GM21447 (cell line): ENCODE measurements around the gene PHF21B.

Experiments
- ATAC-seq: cut with Tn5 transposase; IDR thresholded peaks from one replicate; pipeline ENCODE4 v1.9.1; 2021; ENCODE audit not compliant: unreplicated experiment

Gene PHF21B

GRCh38 chr22:44898236-44898635 lies 111.6 kb downstream of the PHF21B start:
- no peak for ATAC-seq

GRCh38 chr22:44895296-44896055 lies 114.3 kb downstream of the PHF21B start:
- ATAC-seq = no peak

DNA sequence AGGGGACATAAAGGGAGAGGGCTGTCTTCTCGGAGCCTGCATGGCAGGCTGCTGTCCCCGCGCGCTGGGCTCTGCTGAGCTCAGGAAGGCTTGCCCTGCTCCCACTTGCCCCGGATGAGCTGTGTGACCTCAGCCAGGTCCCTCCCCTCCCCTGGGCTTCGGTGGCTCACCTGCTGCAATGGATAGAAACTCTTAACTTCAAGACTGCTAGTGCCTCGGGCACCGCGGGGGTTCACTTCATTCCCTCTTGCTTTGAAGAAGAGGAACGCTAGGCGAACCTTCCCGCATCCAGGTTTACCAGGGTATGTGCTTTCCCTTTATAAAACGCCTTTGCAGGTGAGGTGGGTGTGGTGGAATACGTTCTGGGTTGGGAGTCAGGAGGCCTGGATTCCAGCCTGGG lies 115.0 kb downstream of the PHF21B start:
- no peak for ATAC-seq

DNA sequence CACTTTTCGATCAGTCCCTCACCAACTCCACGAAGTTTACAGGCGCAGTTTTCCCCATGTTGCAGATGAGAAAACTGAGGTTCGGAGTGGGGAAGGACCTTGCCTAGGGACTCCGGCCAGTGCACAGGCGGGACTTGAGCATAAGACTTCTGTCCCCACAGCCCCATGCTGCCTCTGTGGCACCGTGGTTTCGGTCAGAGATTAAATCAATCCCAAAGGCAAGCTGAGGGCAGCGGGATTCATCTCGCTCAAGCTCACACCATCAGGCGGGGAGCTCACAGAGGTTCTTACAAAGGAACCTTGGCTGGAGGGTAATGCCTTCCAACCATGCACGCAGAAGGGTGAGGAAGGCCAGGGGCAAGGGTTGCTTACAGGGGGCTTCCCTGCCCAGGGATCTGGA lies 115.5 kb downstream of the PHF21B start:
- no peak for ATAC-seq

DNA sequence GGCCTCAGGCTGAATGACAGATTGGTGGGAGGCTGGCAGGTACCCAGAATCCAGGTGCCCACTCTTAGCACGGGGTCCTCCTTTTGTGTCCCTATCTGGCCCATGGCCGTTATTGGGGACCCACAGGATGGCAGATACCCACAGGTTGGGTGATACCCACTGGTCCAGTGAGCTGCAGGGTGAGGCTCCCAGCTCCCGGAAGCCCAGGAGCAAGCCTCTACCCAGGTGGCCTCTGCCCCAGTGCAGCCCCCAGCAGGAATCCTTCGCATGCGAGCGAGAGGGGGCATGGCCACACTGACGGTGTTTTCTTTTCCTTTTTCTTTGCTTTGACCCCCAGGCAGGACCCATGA lies 116.1 kb downstream of the PHF21B start:
- no peak for ATAC-seq

DNA sequence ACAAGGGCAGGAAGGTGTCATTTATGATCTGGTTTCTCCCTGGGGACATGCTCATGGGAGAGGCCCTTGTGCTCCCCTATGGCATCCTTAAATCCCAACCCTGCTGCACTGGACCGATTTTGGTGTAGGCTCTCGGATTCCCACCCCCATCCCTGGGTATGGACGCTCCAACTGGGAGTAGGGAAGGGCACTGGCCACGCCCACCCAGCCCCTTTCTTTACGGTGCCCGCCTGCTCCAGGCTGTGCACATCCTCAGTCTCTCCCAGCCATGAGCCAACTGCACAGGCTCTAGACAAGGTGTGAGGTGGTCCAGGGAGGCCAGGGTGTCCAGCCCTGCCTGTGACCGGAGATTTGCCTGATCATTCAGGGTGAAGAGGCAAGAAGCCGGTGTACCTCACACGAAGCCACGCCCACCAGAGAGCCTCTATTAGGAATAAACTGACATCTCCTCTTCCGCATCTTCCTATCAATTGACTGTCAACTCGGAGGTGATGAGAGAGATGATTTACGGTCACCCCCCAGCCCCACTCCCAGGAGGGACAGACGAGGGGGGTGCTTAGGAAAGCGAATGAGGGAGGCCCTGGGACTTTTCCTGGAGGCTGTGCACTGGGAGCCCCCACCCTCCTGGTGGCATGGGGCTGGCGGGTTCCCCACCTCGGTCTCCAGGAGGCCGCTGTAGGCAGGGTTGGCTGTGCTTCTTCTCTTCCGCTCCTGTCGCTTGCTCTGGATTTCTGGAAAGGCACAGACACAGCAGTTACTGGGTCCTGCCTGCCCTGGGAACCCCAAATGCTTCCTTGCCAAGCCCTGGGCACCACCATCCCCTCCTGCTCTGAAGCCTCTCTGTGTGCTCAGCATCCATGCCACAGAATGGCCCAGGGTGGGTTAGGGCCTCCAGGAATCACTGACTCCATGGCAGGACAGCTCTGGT lies 116.7 kb downstream of the PHF21B start:
- no peak for ATAC-seq

DNA sequence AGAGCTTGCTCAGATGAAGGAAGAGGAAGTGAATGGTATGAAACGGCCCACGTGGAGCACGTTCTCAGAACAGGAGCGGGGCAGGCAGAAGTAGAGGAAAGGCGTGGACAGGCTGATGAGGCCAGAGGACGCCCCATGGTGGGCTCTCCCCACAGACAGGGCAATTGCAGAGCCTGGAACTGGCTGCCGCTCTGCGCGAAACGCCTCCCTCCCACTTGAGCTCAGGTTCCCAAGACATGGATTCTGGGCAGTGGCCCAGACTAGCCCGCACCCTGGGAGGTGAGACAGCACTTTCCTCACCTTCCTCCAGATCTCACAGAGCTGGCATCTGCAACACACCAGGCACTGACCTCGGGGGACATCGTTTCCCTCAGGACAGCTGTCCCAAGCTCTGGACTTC lies 117.6 kb downstream of the PHF21B start:
- no peak for ATAC-seq

GRCh38 chr22:44891791-44892190 lies 118.0 kb downstream of the PHF21B start:
- no peak for ATAC-seq

DNA sequence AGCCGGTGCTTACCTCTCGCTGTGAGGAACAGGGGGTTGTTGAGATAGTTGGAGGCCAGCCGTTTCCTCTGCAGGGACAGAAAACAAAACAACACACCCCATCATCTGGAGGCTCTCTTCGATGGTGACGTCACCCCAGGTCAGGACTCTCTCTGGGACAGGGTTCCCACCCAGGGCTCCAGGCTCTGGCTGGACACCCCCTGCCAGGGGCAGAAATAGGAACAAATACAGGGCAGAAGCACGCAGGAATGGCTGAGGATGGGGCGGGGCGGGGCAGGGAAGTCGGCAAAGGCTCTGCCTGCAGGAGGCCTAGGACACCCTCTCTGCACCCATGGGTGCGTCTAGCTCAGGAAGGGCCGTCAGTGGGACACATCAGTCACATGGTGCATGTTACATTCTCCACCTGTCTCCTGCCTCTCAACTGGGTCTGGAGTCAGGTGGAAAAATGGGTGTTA lies 118.5 kb downstream of the PHF21B start:
- no peak for ATAC-seq

DNA sequence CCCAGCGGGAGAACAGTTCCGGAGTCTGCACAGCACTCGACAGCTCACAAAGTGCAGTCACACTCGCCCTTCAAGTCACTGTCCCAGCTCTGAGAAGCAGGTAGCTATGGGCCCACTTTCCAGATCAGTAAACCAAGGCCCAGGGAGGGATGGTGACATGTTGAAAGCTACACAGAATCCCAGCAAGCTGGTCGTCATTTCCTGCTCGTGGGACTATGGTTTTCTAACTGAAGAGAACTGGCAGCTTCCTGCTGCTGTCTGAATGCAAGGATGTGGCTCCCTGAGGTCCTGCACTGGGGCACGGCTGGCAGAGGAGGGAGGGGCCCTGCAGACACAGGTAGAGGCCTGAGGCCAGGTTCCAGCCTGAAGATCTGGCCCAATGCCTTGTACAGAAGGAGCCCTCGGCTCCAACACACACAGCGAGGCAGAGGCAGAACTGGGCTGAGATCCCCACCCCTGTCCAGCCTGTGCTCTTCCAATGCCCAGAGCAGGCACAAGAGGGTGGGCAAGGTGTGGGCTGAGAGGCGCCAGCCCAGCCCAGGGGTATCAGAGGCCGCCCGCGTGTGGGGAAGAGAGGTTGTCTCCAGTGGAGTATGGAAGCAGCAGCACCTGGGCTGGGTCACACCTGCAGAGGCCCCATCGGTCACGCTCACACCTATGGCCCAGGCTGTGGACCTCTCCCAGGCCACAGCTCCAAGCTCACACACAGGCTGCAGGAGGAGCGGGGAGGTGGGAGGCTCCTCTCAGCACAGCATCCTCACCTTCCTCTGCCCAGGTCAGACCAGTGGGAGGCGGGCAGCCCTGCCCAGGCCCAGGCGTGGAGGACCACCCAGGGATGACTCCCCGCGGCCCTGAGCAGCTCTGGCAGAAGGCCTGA lies 119.2 kb downstream of the PHF21B start:
- no peak for ATAC-seq

GRCh38 chr22:44889255-44889878 lies 120.4 kb downstream of the PHF21B start:
- no peak for ATAC-seq

- ATAC-seq = no peak
Measured at GRCh38 chr22:44888491-44889254, 121.1 kb downstream of the PHF21B start.

DNA sequence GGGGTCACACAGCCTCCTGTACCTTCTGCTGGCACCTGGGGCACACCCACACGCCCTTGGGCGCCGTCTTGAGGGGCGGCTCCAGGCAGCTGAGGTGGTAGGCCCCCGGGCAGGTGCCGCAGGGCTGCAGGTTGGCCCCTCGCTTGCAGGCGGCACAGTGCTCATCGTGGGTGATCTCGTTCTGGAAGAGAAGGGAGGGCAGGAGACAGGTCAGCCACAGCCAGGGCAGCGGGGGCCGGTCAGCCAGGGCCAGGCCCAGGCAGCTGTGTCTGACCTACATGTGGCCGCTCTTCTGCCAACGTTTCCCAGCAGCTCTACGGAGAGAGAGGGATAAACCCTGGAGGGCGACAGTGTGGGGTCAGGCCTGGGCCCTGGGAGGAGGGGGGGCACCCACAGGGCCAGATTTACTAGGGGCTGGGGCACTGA lies 121.9 kb downstream of the PHF21B start:
- no peak for ATAC-seq

- no peak for ATAC-seq
Measured at GRCh38 chr22:44885806-44886360, 123.9 kb downstream of the PHF21B start.

GRCh38 chr22:44884968-44885805 lies 124.6 kb downstream of the PHF21B start:
- no peak for ATAC-seq

GRCh38 chr22:44884562-44884961 lies 125.2 kb downstream of the PHF21B start:
- no peak for ATAC-seq

- ATAC-seq = no peak
Measured at GRCh38 chr22:44883011-44883421, 126.8 kb downstream of the PHF21B start.

DNA sequence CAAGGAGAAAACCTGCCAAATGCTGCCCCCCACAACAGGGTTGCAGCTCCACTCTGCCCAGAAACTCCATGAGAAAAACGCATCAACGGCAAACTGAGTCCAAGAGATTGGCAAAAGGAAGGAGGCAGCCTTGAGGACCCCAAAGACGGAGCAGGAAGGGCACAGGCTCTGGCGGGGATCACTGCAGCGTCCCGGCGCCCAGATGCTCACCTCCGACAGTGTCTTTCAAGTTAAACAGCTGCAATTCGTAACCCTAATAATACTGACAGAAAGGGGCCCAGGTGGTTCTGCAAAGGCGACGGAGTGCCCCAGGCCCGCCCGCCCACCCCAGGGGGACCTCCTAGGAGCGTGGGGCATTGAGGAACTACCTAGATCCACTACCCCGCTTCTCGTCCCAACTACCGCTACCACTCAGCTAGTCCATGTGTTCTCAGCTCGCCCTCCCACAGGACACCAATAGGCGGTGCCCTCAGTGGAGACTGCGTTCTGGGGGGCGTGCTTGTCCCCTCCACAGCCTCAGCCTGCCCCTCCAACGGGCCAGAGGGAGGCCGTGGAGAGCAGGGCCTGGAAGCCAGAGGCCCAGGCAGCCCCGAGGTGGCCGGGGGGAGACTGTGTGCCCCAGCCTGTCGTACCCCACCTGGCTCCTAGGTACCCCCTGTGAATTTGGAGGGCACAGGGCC lies 127.4 kb downstream of the PHF21B start:
- ATAC-seq = no peak
